Natural killer cell (primary cell): Measurements from ENCODE around the gene RYR3. TPM values are rescaled to one million over a fixed set of nuclear protein-coding genes. Genes with fewer than 3 reads are reported as not detected.

Experiments used
- ATAC-seq, 3 donors: fragments of 150-1000 bp in 2 of 3; fragments of 200-7000 bp in 1 of 3; cut with Tn5 transposase; 1 replicate in 1 of 3; 2 replicates in 2 of 3; pipeline ENCODE4 v1.10.0; 2021; ENCODE audit warnings: mild to moderate bottlenecking in 2 of 3, moderate library complexity in 2 of 3
- DNase-seq, 2 donors: peaks; one replicate each; pipeline versions ENCODE4 v3.0.0 to v3.0.0-alpha.2; 2013 to 2021; ENCODE audit warnings: mixed read lengths in 1 of 2
- H3K27ac ChIP-seq: one replicate; pipeline ENCODE4 v1.5.1; 2013; ENCODE audit warnings: mild to moderate bottlenecking, low read length
- H3K27me3 ChIP-seq: one replicate; pipeline ENCODE4 v1.6.1; 2013; ENCODE audit warnings: low read length; ENCODE audit not compliant: control insufficient read depth, insufficient read depth
- H3K36me3 ChIP-seq: one replicate; pipeline ENCODE4 v1.6.1; 2013; ENCODE audit warnings: low read length; ENCODE audit not compliant: control insufficient read depth, insufficient read depth
- H3K4me1 ChIP-seq: one replicate; pipeline ENCODE4 v1.6.1; 2013; ENCODE audit warnings: low read length; ENCODE audit not compliant: control insufficient read depth, insufficient read depth
- H3K4me3 ChIP-seq: one replicate; pipeline ENCODE4 v1.5.1; 2013; ENCODE audit warnings: low read length
- H3K9me3 ChIP-seq: one replicate; pipeline ENCODE4 v1.6.1; 2013; ENCODE audit warnings: low read length; ENCODE audit not compliant: control insufficient read depth, insufficient read depth
- H3K27ac Mint-ChIP-seq, 2 donors: one replicate each; pipeline ENCODE4 v1.8.0; 2022; ENCODE audit warnings: mild to moderate bottlenecking in 2 of 2, mixed read lengths in 2 of 2, moderate library complexity in 1 of 2
- H3K27me3 Mint-ChIP-seq, 2 donors: one replicate each; pipeline ENCODE4 v1.8.0; 2022; ENCODE audit warnings: low read depth in 2 of 2, mixed read lengths in 2 of 2
- H3K36me3 Mint-ChIP-seq: one replicate; pipeline ENCODE4 v1.8.0; 2022; ENCODE audit warnings: mixed read lengths
- H3K4me1 Mint-ChIP-seq, 2 donors: one replicate each; pipeline ENCODE4 v1.8.0; 2022; ENCODE audit warnings: mixed read lengths in 2 of 2
- H3K4me3 Mint-ChIP-seq: one replicate; pipeline ENCODE4 v1.8.0; 2022; ENCODE audit warnings: mild to moderate bottlenecking, moderate library complexity, mixed read lengths
- H3K9me3 Mint-ChIP-seq, 2 donors: one replicate each; pipeline ENCODE4 v1.8.0; 2022; ENCODE audit warnings: mixed read lengths in 2 of 2
- CTCF ChIP-seq: fragments of 200-600 bp; IDR thresholded peaks from one replicate; pipeline ENCODE4 v1.8.0; 2022; ENCODE audit warnings: antibody characterized with exemption
- WGBS: methylation state at CpG from one replicate; pipeline ENCODE4 v1.1.7; 2013; ENCODE audit warnings: missing lambda C conversion rate; ENCODE audit not compliant: insufficient coverage; 5-methylcytosine and 5-hydroxymethylcytosine counted together
- intact Hi-C: fragments of 100-400 bp; cut with micrococcal nuclease; formaldehyde crosslinking; loops from one replicate; pipeline ENCODE4 v1.14.2; 2022
- total RNA-seq, 4 donors: library from RNA; stranded (reverse); fragments of 120-200 nt in 1 of 4; gene quantifications; one replicate each; pipeline versions ENCODE4 v1.2.3 to v1.2.4, GENCODE V29; 2013 to 2022

RYR3 gene
- total RNA-seq, 3 donors from 2014 or later (not counting 1 experiment from before 2014, with no cell fraction given), result 0.09 to 6.2 TPM; not detected in 1

GRCh38 chr15:33655488-33655887 is 344.7 kb downstream of the RYR3 start:
- no peaks in the 10 kb centered on the region for H3K27me3 ChIP-seq
- Mint-ChIP-seq H3K4me1 (no peaks in the 10 kb centered on the region), H3K9me3 (no peaks in the 10 kb centered on the region), H3K27me3 (no peaks in the 10 kb centered on the region), H3K36me3 (no peaks in the 10 kb centered on the region), H3K4me3 (no peak overlapping the region), H3K27ac (no peak overlapping the region)
- ATAC-seq, result no peak
- H3K36me3 ChIP-seq, result no peaks in the 10 kb centered on the region
- H3K4me1 ChIP-seq, result no peaks in the 10 kb centered on the region
- DNase-seq, result no peak
- no peaks in the 10 kb centered on the region for H3K9me3 ChIP-seq
- H3K27ac ChIP-seq, result no peak overlapping the region
- WGBS, result 91% methylated on average over 5 of the region's 5 CpGs
- H3K4me3 ChIP-seq, result no peak overlapping the region
- intact Hi-C loops, result no loop called here
- no peak for TF ChIP-seq CTCF

DNA sequence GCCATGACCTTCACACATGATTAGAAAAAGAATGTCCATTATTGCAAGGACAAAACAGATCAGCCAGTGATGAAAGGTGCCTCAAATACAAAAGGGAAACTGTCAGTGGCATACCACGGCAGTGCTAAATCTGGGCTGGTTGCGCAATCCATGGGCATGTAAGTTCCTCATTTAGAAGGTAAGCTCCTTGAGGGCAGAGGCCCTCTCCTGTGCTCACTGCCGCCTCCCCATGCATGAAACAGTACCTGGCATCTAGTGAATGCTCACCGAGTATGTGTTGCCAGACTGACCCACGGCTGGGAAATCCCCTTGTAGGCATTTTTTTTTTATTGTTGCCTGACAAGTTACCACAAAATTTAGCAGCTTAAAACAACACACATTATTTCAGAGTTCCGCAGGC is 345.4 kb downstream of the RYR3 start:
- no peaks in the 10 kb centered on the region for H3K9me3 ChIP-seq
- H3K27me3 Mint-ChIP-seq, result no peaks in the 10 kb centered on the region
- H3K4me1 Mint-ChIP-seq, result no peaks in the 10 kb centered on the region
- H3K4me1 ChIP-seq, result no peaks in the 10 kb centered on the region
- no peaks in the 10 kb centered on the region for H3K36me3 ChIP-seq
- no peak for TF ChIP-seq CTCF
- no peaks in the 10 kb centered on the region for H3K27me3 ChIP-seq
- no peak overlapping the region for H3K4me3 ChIP-seq
- H3K27ac Mint-ChIP-seq, result no peak overlapping the region
- no peak overlapping the region for H3K27ac ChIP-seq
- DNase-seq, result no peak
- intact Hi-C loops, result no loop called here
- H3K36me3 Mint-ChIP-seq, result no peaks in the 10 kb centered on the region
- no peak overlapping the region for H3K4me3 Mint-ChIP-seq
- WGBS, result 75% methylated on average over 6 of the region's 6 CpGs
- ATAC-seq, result no peak
- no peaks in the 10 kb centered on the region for H3K9me3 Mint-ChIP-seq

- Histone ChIP-seq H3K27ac (no peak overlapping the region), H3K9me3 (no peaks in the 10 kb centered on the region), H3K36me3 (no peaks in the 10 kb centered on the region), H3K4me3 (no peak overlapping the region), H3K4me1 (no peaks in the 10 kb centered on the region), H3K27me3 (no peaks in the 10 kb centered on the region)
- Mint-ChIP-seq H3K36me3 (no peaks in the 10 kb centered on the region), H3K27ac (no peak overlapping the region), H3K9me3 (no peaks in the 10 kb centered on the region), H3K27me3 (no peaks in the 10 kb centered on the region), H3K4me1 (no peaks in the 10 kb centered on the region), H3K4me3 (no peak overlapping the region)
- no peak for TF ChIP-seq CTCF
- no peak for ATAC-seq
- WGBS, result 92% methylated on average over 16 of the region's 16 CpGs
- intact Hi-C loops, result no loop called here
- DNase-seq, result no peak
Measured at GRCh38 chr15:33660151-33660550, 349.4 kb downstream of the RYR3 start.

DNA sequence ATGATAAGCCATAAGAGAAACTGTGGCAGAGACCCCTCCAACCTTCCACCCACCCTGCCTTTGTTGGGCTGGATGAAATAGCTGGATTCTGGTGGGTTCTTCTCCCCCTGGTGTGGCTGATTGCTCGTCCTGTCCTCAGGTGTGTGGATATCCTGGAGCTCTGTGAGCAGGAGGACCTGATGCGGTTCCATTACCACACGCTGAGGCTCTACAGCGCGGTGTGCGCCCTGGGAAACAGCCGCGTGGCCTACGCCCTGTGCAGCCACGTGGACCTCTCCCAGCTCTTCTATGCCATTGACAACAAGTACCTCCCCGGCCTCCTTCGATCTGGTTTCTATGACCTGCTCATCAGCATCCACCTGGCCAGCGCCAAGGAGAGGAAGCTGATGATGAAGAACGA is 351.2 kb downstream of the RYR3 start:
- ATAC-seq, result no peak
- H3K4me3 ChIP-seq, result no peak overlapping the region
- DNase-seq, result no peak

More for the DNA sequence above, 351.2 kb downstream of the RYR3 start:
- Mint-ChIP-seq H3K4me3 (no peak overlapping the region), H3K4me1 (no peaks in the 10 kb centered on the region), H3K27ac (no peak overlapping the region), H3K9me3 (no peaks in the 10 kb centered on the region), H3K27me3 (no peaks in the 10 kb centered on the region), H3K36me3 (no peaks in the 10 kb centered on the region)
- Histone ChIP-seq H3K36me3 (no peaks in the 10 kb centered on the region), H3K27ac (no peak overlapping the region), H3K9me3 (no peaks in the 10 kb centered on the region), H3K4me1 (no peaks in the 10 kb centered on the region), H3K27me3 (no peaks in the 10 kb centered on the region)
- TF ChIP-seq CTCF, result no peak
- WGBS, result 92% methylated on average over 14 of the region's 14 CpGs
- intact Hi-C loops, result no loop called here
